HepG2 (cell line): ENCODE data around the gene GSK3A. TPM values are rescaled to one million over a fixed set of nuclear protein-coding genes. Genes with fewer than 3 reads are reported as not detected.

Experiments used
- ARID3A ChIP-seq: IDR thresholded peaks from 2 replicates; pipeline ENCODE4 v1.6.1; 2012; ENCODE audit warnings: low read depth, low read length, improper control_type of control experiment
- CHD2 ChIP-seq: IDR thresholded peaks from 2 replicates; pipeline ENCODE4 v1.6.1; 2011; ENCODE audit warnings: low read depth, low read length, improper control_type of control experiment
- ELF3 ChIP-seq: IDR thresholded peaks from 2 replicates; pipeline ENCODE4 v1.6.1; 2016; ENCODE audit warnings: missing genetic modification reagents, missing compliant biosample characterization
- ETV5 ChIP-seq: IDR thresholded peaks from 2 replicates; pipeline ENCODE4 v1.6.1; 2018; ENCODE audit warnings: missing biosample characterization, missing genetic modification reagents, inconsistent platforms, borderline replicate concordance
- GFI1 ChIP-seq: sonication (generic); formaldehyde crosslinking; IDR thresholded peaks from 2 replicates; pipeline ENCODE4 v1.5.0; 2020; ENCODE audit warnings: missing genetic modification reagents, mild to moderate bottlenecking, borderline replicate concordance
- HCFC1 ChIP-seq: fragments of 150-350 bp; IDR thresholded peaks from 2 replicates; pipeline ENCODE4 v1.6.1; 2014; ENCODE audit warnings: low read depth, low read length
- HMGXB4 ChIP-seq, 2 experiments: sonication (generic) in 1 of 2; formaldehyde crosslinking in 1 of 2; IDR thresholded peaks; 2 replicates each; pipeline versions ENCODE4 v1.4.0 to v1.6.1; 2018 to 2020; ENCODE audit warnings: missing genetic modification reagents in 2 of 2, borderline replicate concordance in 1 of 2, low read depth in 1 of 2, mild to moderate bottlenecking in 1 of 2, missing biosample characterization in 1 of 2
- HOXD1 ChIP-seq: sonication (generic); formaldehyde crosslinking; IDR thresholded peaks from 2 replicates; pipeline ENCODE4 v1.5.0; 2020; ENCODE audit warnings: missing genetic modification reagents
- IKZF4 ChIP-seq: sonication (generic); formaldehyde crosslinking; IDR thresholded peaks from 2 replicates; pipeline ENCODE4 v1.5.1; 2020; ENCODE audit warnings: borderline replicate concordance, mild to moderate bottlenecking, low read depth, missing genetic modification reagents; ENCODE audit errors: not compliant biosample characterization
- NFKB2 ChIP-seq: sonication (generic); formaldehyde crosslinking; IDR thresholded peaks from 2 replicates; pipeline ENCODE4 v1.4.0; 2020; ENCODE audit warnings: missing genetic modification reagents, borderline replicate concordance
- NKX3-1 ChIP-seq: sonication (generic); formaldehyde crosslinking; IDR thresholded peaks from 2 replicates; pipeline ENCODE4 v1.5.0; 2020; ENCODE audit warnings: missing genetic modification reagents
- PRMT3 ChIP-seq: sonication (generic); formaldehyde crosslinking; IDR thresholded peaks from 2 replicates; pipeline ENCODE4 v1.8.1; 2022; ENCODE audit warnings: low read depth, mild to moderate bottlenecking, moderate library complexity, missing genetic modification reagents, borderline replicate concordance
- RFX5 ChIP-seq: IDR thresholded peaks from 2 replicates; pipeline ENCODE4 v1.6.1; 2011; ENCODE audit warnings: low read depth, low read length, improper control_type of control experiment
- SNAPC2 ChIP-seq: sonication (generic); formaldehyde crosslinking; IDR thresholded peaks from 2 replicates; pipeline ENCODE4 v1.8.1; 2022; ENCODE audit warnings: mild to moderate bottlenecking, missing genetic modification reagents
- SOX5 ChIP-seq: IDR thresholded peaks from 2 replicates; pipeline ENCODE4 v1.6.1; 2016; ENCODE audit warnings: borderline replicate concordance
- ZEB1 ChIP-seq: IDR thresholded peaks from 2 replicates; pipeline ENCODE4 v1.6.1; 2012; ENCODE audit warnings: mild to moderate bottlenecking, low read depth, inconsistent platforms; ENCODE audit not compliant: insufficient replicate concordance
- ZMYM4 ChIP-seq: sonication (generic); formaldehyde crosslinking; IDR thresholded peaks from 2 replicates; pipeline ENCODE4 v1.8.1; 2023; ENCODE audit warnings: mild to moderate bottlenecking, missing genetic modification reagents
- ZNF136 ChIP-seq: sonication (generic); formaldehyde crosslinking; IDR thresholded peaks from 2 replicates; pipeline ENCODE4 v1.8.1; 2022; ENCODE audit warnings: low read depth, mild to moderate bottlenecking, moderate library complexity, missing genetic modification reagents
- ZNF234 ChIP-seq: sonication (generic); formaldehyde crosslinking; conservative IDR thresholded peaks from 2 replicates; pipeline ENCODE4 v1.5.1; 2020; ENCODE audit warnings: mild to moderate bottlenecking, missing genetic modification reagents
- ZNF331 ChIP-seq: sonication (generic); formaldehyde crosslinking; IDR thresholded peaks from 2 replicates; pipeline ENCODE4 v1.4.0; 2020; ENCODE audit warnings: missing genetic modification reagents
- ZNF501 ChIP-seq: sonication (generic); formaldehyde crosslinking; IDR thresholded peaks from 2 replicates; pipeline ENCODE4 v1.5.1; 2020; ENCODE audit warnings: mild to moderate bottlenecking, moderate library complexity, missing genetic modification reagents
- ZNF75D ChIP-seq: sonication (generic); formaldehyde crosslinking; IDR thresholded peaks from 2 replicates; pipeline ENCODE4 v1.8.1; 2023; ENCODE audit warnings: missing genetic modification reagents, mild to moderate bottlenecking, borderline replicate concordance
- ZNF816 ChIP-seq: sonication (generic); formaldehyde crosslinking; IDR thresholded peaks from 2 replicates; pipeline ENCODE4 v1.8.0; 2022; ENCODE audit warnings: missing genetic modification reagents, mild to moderate bottlenecking, borderline replicate concordance
- ZNF878 ChIP-seq: sonication (generic); formaldehyde crosslinking; IDR thresholded peaks from 2 replicates; pipeline ENCODE4 v1.8.1; 2023; ENCODE audit warnings: mild to moderate bottlenecking, missing genetic modification reagents, moderate library complexity
- ZSCAN21 ChIP-seq: sonication (generic); formaldehyde crosslinking; IDR thresholded peaks from 2 replicates; pipeline ENCODE4 v1.8.0; 2022; ENCODE audit warnings: mild to moderate bottlenecking, missing genetic modification reagents, moderate library complexity, borderline replicate concordance
- polyA plus RNA-seq, 8 experiments: library from polyadenylated mRNA; depleted of rRNA in 3 of 8; stranded (reverse) in 7 of 8; unstranded in 1 of 8; fragments of >200 nt; fragmentation: Illumina TruSeq in 4 of 8; extraction: Trizol in 4 of 8; gene quantifications; 2 replicates each; pipeline versions ENCODE4 v1.2.1 to v1.2.3, GENCODE V29; 2011 to 2016; ENCODE audit warnings: low read depth in 4 of 8, missing spikeins in 1 of 8, mixed read lengths in 1 of 8; ENCODE audit not compliant: insufficient read depth in 1 of 8
- total RNA-seq, 5 experiments: library from RNA; depleted of rRNA; stranded (reverse); fragments of >200 nt; fragmentation: Illumina TruSeq; extraction: Trizol; gene quantifications; 2 replicates each; pipeline ENCODE4 v1.2.3, GENCODE V29; 2016; ENCODE audit warnings: low read depth in 1 of 5

GSK3A gene
- total and polyA plus RNA-seq, 2 of the 13 experiments (the other 11 are each of a cell fraction or from before 2014, with no cell fraction given): 16.9 to 52.5 TPM

- TF ChIP-seq NFKB2: peak; percentile 87; the same call in 1 of the 2 replicates
- TF ChIP-seq GFI1: no peak
- 0 out of 2 replicates have a peak, but pooled peaks have one; percentile 65 for TF ChIP-seq ZNF878 (CRISPR knock-in tag)
- no peak for TF ChIP-seq ZNF331 (CRISPR knock-in tag)
- peak; percentile 43 for TF ChIP-seq ZMYM4 (CRISPR knock-in tag)
- TF ChIP-seq HCFC1: peak; percentile 33; the same call in 1 of the 2 replicates
- 0 out of 2 replicates have a peak, but pooled peaks have one; percentile 50 for TF ChIP-seq ZNF136 (CRISPR knock-in tag)
- TF ChIP-seq ETV5 (CRISPR knock-in tag): peak; percentile 33; the same call in 1 of the 2 replicates
- TF ChIP-seq RFX5: peak; percentile 21; the same call in 1 of the 2 replicates
- peak; percentile 14 for TF ChIP-seq ZEB1
- TF ChIP-seq NKX3-1 (CRISPR knock-in tag): no peak
- no peak for TF ChIP-seq ARID3A
- peak in 1 of 2 experiments; percentile 48; a peak in 2 of 4 replicates for TF ChIP-seq HMGXB4 (CRISPR knock-in tag; IDR thresholded peaks at IDR 0.05; ENCODE audit: borderline replicate concordance in 1 of 2, low read depth in 1 of 2)
- peak; percentile 87 for TF ChIP-seq ZNF501 (CRISPR knock-in tag)
- no peak for TF ChIP-seq ZNF234
- peak; percentile 62 for TF ChIP-seq ELF3 (CRISPR knock-in tag)
- 0 out of 2 replicates have a peak, but pooled peaks have one; percentile 43 for TF ChIP-seq ZNF816 (CRISPR knock-in tag)
- peak; percentile 24 for TF ChIP-seq IKZF4
- peak; percentile 76; the same call in 1 of the 2 replicates for TF ChIP-seq PRMT3
- peak; percentile 43; the same call in 1 of the 2 replicates for TF ChIP-seq SOX5
- TF ChIP-seq ZSCAN21 (CRISPR knock-in tag): peak; percentile 24; the same call in 1 of the 2 replicates
- peak; percentile 52; the same call in 1 of the 2 replicates for TF ChIP-seq HOXD1
- TF ChIP-seq ZNF75D (CRISPR knock-in tag): no peak
- TF ChIP-seq CHD2: no peak
- TF ChIP-seq SNAPC2 (CRISPR knock-in tag): 0 out of 2 replicates have a peak, but pooled peaks have one; percentile 69
Observed at GRCh38 chr19:42217520-42218437, 24.6 kb downstream of the GSK3A start, which contains the start of gene DEDD2 (continued).
